Hematopoietic multipotent progenitor cell treated with erythropoietin and hydrocortisone succinate and interleukin-3 and kit ligand, for 6 days (in vitro differentiated cells): ENCODE results near the gene PTGER1.

Source experiments
- DNase-seq: peaks from one replicate; pipeline ENCODE4 v3.0.0-alpha.2; 2015

The PTGER1 gene

GRCh38 chr19:14502334-14503092 lies 27.4 kb upstream of the PTGER1 start:
- no peak for DNase-seq

GRCh38 chr19:14497228-14497921 lies 22.2 kb upstream of the PTGER1 start:
- DNase-seq, result no peak

GRCh38 chr19:14496834-14497227 lies 21.7 kb upstream of the PTGER1 start:
- DNase-seq, result no peak

- peak; percentile 89 for DNase-seq
These were observed 21.1 kb upstream of the PTGER1 start, which contains the start of gene GIPC1 for GRCh38 chr19:14496029-14496833. TSS of gene GIPC1 (minus strand) at chr19:14496127. CDS start at chr19:14482976, 13,151 bp downstream.

- no peak for DNase-seq
These were observed 20.5 kb upstream of the PTGER1 start for GRCh38 chr19:14495672-14496028.

- no peak for DNase-seq
These were observed 19.9 kb upstream of the PTGER1 start for GRCh38 chr19:14494910-14495671.

GRCh38 chr19:14494411-14494810 lies 19.3 kb upstream of the PTGER1 start:
- no peak for DNase-seq

GRCh38 chr19:14492756-14493337 lies 17.7 kb upstream of the PTGER1 start:
- no peak for DNase-seq

- DNase-seq, result no peak
These were observed 12.4 kb upstream of the PTGER1 start for GRCh38 chr19:14487370-14488125.

GRCh38 chr19:14482172-14482941 lies 7.2 kb upstream of the PTGER1 start:
- no peak for DNase-seq

- DNase-seq, result no peak
These were observed 5.5 kb upstream of the PTGER1 start for GRCh38 chr19:14480700-14481079.

- peak; percentile 55 for DNase-seq
These were observed 5.0 kb upstream of the PTGER1 start for GRCh38 chr19:14479975-14480699.

GRCh38 chr19:14479309-14479974 lies 4.3 kb upstream of the PTGER1 start:
- DNase-seq, result no peak

- DNase-seq, result no peak
These were observed 3.0 kb upstream of the PTGER1 start for GRCh38 chr19:14478113-14478545.

- DNase-seq, result no peak
These were observed 2.4 kb upstream of the PTGER1 start for GRCh38 chr19:14477418-14478112.

- DNase-seq, result peak; percentile 65
These were observed 1.7 kb upstream of the PTGER1 start for GRCh38 chr19:14476673-14477401.

- no peak for DNase-seq
These were observed 1.1 kb upstream of the PTGER1 start for GRCh38 chr19:14476327-14476672.

- no peak for DNase-seq
These were observed 327 bp downstream of the PTGER1 start for GRCh38 chr19:14474827-14475226.
